Stromal cell of bone marrow (primary cell): ENCODE results near the gene BEST4.
"Not testable (repeated sequence)": the region's sequence is repeated elsewhere in the genome, so short reads cannot be mapped to it uniquely, and the experiment has no call there.

Source experiments
- DNase-seq: peaks from one replicate; pipeline ENCODE4 v3.0.0-alpha.2; 2012; ENCODE audit warnings: low read depth

BEST4 gene

GRCh38 chr1:44777969-44778635, 9.9 kb downstream of the BEST4 start:
- no peak for DNase-seq

- DNase-seq = no peak
Measured at GRCh38 chr1:44777547-44777946, 10.4 kb downstream of the BEST4 start.

GRCh38 chr1:44776730-44777068, 11.3 kb downstream of the BEST4 start:
- no peak for DNase-seq

- DNase-seq = no peak
Measured at GRCh38 chr1:44775930-44776729, 11.8 kb downstream of the BEST4 start.

GRCh38 chr1:44775078-44775929, 12.7 kb downstream of the BEST4 start, which contains the start of gene RPS8:
RPS8 (plus strand) TSS chr1:44775540; CDS start chr1:44775597, 57 bp downstream.
- DNase-seq = peak; percentile 93

- not testable (repeated sequence) for DNase-seq
Measured at GRCh38 chr1:44766421-44766820, 21.5 kb downstream of the BEST4 start.

- no peak for DNase-seq
Measured at GRCh38 chr1:44760876-44761275, 27.1 kb downstream of the BEST4 start.

GRCh38 chr1:44759077-44759476, 28.9 kb downstream of the BEST4 start:
- no peak for DNase-seq

GRCh38 chr1:44757420-44757819, 30.6 kb downstream of the BEST4 start:
- no peak for DNase-seq

GRCh38 chr1:44747878-44748277, 40.1 kb downstream of the BEST4 start:
- no peak for DNase-seq

GRCh38 chr1:44743211-44743610, 44.8 kb downstream of the BEST4 start:
- DNase-seq = no peak

- no peak for DNase-seq
Measured at GRCh38 chr1:44740179-44740617, 47.8 kb downstream of the BEST4 start.

GRCh38 chr1:44739307-44740178, 48.4 kb downstream of the BEST4 start, which contains the start of gene KIF2C:
KIF2C (plus strand) TSS chr1:44739837; CDS start chr1:44739933, 96 bp downstream.
- DNase-seq = peak; percentile 94

- DNase-seq = not testable (repeated sequence)
Measured at GRCh38 chr1:44738953-44739306, 49.0 kb downstream of the BEST4 start.

GRCh38 chr1:44735992-44736391, 52.0 kb downstream of the BEST4 start:
- no peak for DNase-seq

GRCh38 chr1:44733784-44734183, 54.2 kb downstream of the BEST4 start:
- no peak for DNase-seq
